VCaP (cell line): ENCODE measurements around the gene OR6S1.

Source experiments
- H3K27ac ChIP-seq: fragments of 450-650 bp; 2 replicates; pipeline ENCODE4 v1.5.1; 2017
- CTCF ChIP-seq: fragments of 450-650 bp; conservative IDR thresholded peaks from 2 replicates; pipeline ENCODE4 v1.5.1; 2017; ENCODE audit warnings: mild to moderate bottlenecking, moderate library complexity

The OR6S1 gene

GRCh38 chr14:20617138-20618003 lies 24.1 kb downstream of the OR6S1 start:
- H3K27ac ChIP-seq = no peak overlapping the region
- TF ChIP-seq CTCF = no peak

GRCh38 chr14:20615996-20616395 lies 25.5 kb downstream of the OR6S1 start:
- TF ChIP-seq CTCF = no peak
- H3K27ac ChIP-seq = no peak overlapping the region

- peak overlapping the region; percentile 47 for H3K27ac ChIP-seq
- TF ChIP-seq CTCF = no peak
These were observed 27.3 kb downstream of the OR6S1 start for GRCh38 chr14:20614038-20614840.

GRCh38 chr14:20613094-20614037 lies 28.1 kb downstream of the OR6S1 start:
- TF ChIP-seq CTCF = peak; percentile 76
- H3K27ac ChIP-seq = peak overlapping the region; percentile 47

- TF ChIP-seq CTCF = no peak
- H3K27ac ChIP-seq = no peak overlapping the region; the same call in 1 of the 2 replicates
These were observed 29.1 kb downstream of the OR6S1 start for GRCh38 chr14:20612403-20612802.

- TF ChIP-seq CTCF = no peak
- no peak overlapping the region for H3K27ac ChIP-seq
These were observed 30.2 kb downstream of the OR6S1 start for GRCh38 chr14:20611277-20611676.
